ENCODE measurements around the gene PHKG2.
A peak's percentile ranks its signal among the peaks of the same experiment; 100 is the strongest.
"Not testable (repeated sequence)": the region's sequence is repeated elsewhere in the genome, so short reads cannot be mapped to it uniquely, and the experiment has no call there.

PHKG2 gene

GRCh38 chr16:30747799-30748633, at the start of gene PHKG2:
TSS of gene PHKG2 (plus strand) at chr16:30748425. CDS start at chr16:30748821, 396 bp downstream.
- peak; percentile 96 for DNase-seq

DNA sequence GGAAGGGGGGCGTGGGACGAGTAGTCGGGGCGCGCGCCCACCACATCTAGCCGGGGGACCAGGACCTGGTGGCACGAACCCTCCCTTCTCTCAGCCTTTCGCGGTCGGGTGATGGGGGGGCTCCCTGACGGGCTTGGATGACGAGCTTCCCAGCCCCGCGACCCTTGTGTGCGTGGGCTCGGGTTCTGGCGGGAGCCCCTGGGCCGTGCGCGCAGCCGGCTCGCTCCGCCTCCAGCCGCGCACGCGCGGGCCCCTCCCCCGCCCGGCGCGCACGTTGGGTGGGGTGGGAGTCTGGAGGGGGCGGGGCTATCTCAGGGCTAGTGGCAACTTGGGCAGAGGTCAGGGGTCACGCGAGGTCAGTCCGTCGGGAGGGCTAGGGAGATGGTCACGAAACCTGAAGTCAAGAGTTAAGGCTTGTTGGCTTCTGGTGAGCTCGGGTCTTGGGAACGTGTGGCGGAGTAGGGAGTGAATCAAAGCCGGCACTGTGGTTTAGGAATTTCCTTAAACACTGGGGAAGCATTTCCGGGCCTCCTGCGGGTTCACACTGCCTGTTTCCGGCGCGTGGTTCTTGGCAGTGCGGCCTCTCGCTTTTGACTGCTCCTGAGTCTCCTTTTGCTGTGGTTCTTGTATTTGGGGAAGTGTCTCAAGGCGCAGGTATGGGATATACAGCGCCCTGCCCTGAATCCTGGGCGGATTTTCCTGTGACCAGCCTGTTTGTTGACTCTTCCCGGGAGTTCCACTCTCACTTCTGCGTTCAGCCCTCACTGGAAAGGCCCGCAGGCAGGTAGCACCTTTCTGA, 49.2 kb upstream of the PHKG2 start, which contains the start of gene SRCAP:
Gene SRCAP, plus strand, starts transcription at position 356 of the 799 bp plus-strand sequence. CDS start 1,654 bp downstream, outside the sequence.
- peak; percentile 74 for DNase-seq

DNA sequence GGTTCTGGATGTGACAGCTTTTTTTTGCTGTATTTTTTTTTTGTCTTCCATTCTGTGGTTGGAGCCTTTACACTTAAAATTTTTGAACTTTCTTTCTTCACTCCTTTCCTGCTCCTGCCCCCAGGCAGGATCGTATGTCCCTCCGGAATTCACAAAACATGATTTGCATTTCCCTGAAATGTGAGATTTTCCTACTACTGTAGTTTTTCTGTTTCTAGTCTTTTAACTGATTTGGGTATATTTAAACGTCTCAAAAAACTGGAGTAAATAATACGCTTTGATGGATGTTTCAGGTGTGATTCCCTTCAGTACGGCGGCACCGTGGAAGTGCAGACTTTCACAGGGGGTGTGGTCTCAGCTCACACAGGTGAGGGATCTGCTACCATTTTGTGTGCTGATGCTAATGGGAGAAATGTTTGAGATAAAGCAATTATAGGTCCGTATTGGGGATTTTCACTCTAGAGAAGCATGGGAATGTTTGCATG, 48.6 kb upstream of the PHKG2 start:
- no peak for DNase-seq

DNA sequence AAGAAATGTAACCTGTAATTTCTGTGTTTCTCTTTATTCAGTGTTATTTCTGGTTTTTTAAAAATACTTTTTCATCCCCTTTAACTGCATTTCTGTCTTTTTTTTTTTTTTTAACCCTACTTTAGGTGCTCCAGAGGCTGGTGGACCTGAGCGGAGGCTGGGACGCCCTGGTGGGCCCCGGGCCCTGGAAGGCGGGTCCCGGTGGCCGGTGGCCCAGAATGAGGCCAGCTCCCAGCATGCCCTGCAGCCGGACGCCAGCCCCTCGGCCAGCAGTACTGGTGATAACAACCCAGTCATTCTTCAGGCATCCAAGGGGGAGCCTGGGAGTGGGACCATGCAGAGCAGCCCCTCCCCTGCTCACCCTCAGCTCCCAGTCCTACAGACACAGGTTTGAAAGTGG, 47.7 kb upstream of the PHKG2 start:
- no peak for DNase-seq

DNA sequence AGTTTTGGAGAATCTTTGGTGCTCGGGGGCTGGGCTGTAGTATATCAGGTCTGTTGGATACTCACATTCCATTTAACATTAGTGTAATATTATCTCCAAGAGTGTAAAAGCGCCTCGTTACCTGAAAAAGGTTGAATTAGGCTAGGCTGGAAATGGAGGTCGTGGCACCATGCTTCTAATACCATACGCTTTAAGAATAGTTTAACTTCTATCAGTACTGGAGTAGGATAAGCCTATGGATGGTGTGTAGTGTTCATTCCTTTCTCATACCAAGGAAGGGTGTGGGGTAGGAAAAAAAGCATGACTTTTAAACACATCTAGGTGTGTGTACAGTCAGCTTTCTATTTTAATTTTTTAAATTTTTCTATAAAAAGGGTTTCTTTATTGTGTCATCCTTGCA, 47.3 kb upstream of the PHKG2 start:
- no peak for DNase-seq

DNA sequence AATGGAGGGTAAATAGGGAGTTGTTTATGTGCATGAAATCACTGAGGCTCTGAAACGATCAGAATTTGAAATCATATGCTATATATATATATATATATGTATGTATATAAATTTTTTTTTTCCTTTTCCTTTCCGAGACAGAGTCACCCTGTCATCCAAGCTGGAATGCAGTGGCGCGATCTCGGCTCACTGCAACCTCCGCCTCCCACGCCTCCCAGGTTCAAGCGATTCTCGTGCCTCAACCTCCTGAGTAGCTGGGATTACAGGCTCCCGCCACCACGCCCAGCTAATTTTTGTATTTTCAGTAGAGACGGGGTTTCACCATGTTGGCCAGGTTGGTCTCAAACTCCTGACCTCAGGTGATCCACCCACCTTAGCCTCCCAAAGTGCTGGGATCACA, 45.2 kb upstream of the PHKG2 start:
- DNase-seq = not testable (repeated sequence)

DNA sequence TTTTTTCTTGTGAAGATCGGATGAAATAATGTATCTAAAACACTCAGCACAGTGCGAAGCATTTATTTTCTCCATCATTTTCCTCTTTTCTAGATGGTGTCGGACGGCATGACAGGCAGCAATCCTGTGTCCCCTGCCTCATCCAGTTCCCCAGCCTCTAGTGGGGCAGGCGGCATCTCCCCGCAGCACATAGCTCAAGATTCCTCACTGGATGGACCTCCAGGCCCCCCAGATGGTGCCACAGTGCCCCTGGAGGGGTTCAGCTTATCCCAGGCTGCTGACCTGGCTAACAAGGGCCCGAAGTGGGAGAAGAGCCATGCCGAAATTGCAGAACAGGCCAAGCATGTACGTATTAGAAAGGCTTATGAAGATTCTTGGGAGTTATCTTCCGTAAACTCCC, 44.3 kb upstream of the PHKG2 start:
- DNase-seq = no peak

DNA sequence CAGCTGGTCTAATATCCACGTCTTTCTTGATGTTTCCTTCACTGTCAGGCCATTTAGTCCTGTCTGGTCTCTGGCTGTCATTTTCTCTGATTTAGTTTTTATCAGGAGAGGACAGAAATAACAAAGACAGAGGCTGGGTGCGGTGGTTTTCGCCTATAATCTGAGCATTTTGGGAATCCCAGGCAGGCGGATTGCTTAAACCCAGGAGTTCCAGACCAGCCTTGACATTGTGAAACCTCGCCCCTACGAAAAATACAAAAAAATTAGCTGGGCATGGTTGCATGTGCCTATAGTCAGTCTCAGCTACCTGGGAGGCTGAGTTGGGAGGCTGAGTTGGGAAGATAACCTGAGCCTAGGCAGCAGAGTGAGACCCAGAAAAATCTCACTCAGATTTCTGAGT, 42.2 kb upstream of the PHKG2 start:
- no peak for DNase-seq

GRCh38 chr16:30710971-30711370, 37.3 kb upstream of the PHKG2 start:
- no peak for DNase-seq

DNA sequence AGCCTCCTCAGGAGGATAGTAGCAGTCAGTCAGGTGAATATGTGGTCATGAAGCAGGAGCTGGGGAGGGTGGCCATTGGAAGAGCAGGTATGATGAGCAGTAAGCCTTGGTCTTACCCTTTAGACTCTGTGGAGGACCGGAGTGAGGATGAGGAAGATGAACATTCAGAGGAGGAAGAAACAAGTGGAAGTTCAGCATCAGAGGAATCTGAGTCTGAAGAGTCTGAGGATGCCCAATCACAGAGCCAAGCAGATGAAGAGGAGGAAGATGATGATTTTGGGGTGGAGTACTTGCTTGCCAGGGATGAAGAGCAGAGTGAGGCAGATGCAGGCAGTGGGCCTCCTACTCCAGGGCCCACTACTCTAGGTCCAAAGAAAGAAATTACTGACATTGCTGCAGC, 36.5 kb upstream of the PHKG2 start:
- no peak for DNase-seq

- DNase-seq = peak; percentile 42
These were observed 32.3 kb upstream of the PHKG2 start for GRCh38 chr16:30715750-30716445.

GRCh38 chr16:30720086-30720485, 28.1 kb upstream of the PHKG2 start:
- DNase-seq = no peak

GRCh38 chr16:30720694-30721093, 27.5 kb upstream of the PHKG2 start:
- no peak for DNase-seq

- no peak for DNase-seq
These were observed 27.1 kb upstream of the PHKG2 start for GRCh38 chr16:30721167-30721566.

DNA sequence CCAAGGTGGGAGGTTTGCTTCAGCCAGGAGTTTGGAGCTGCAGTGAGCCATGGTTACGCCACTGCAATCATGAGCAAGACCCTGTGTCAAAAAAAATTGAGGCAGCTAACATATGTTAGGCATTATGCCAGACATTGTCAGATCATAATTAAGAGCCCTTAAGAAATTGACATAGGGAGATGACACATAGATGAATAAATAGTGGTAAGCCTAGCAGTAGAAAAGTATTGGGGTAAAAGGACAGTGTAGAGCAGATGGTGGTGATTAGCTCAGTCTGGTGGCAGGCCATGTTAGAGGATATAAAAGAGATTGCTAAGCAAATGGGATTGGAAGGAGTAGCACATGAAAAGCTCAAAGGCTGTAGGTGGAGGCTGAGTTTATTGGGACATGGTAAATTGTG, 26.6 kb upstream of the PHKG2 start:
- no peak for DNase-seq

DNA sequence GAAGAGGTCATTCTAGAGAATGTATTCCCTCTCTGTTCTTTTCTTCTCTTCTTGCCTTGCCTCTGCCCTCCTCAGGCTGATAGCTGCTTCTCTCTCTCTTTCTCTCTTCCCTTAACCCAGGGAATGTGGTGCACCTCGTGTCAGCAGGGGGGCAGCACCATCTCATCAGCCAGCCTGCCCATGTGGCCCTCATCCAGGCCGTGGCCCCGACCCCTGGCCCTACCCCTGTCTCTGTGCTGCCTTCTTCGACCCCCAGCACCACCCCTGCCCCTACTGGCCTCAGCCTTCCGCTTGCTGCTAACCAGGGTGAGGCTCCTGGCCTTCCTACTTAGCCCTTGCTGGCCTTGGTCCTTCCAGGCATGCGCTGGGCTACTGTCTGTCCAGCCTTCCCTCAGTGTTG, 25.8 kb upstream of the PHKG2 start:
- no peak for DNase-seq

DNA sequence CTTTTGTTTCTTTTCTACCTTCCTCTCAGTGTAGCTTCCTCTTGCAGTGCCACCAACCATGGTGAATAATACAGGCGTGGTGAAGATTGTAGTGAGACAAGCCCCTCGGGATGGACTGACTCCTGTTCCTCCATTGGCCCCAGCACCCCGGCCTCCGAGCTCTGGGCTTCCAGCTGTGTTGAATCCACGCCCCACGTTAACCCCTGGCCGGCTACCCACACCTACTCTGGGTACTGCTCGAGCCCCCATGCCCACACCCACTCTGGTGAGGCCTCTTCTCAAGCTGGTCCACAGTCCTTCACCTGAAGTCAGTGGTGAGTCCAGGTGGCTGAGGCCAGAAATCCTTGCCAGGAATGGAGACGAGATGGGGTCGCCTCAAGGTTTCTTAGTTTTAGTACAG, 25.3 kb upstream of the PHKG2 start:
- no peak for DNase-seq

DNA sequence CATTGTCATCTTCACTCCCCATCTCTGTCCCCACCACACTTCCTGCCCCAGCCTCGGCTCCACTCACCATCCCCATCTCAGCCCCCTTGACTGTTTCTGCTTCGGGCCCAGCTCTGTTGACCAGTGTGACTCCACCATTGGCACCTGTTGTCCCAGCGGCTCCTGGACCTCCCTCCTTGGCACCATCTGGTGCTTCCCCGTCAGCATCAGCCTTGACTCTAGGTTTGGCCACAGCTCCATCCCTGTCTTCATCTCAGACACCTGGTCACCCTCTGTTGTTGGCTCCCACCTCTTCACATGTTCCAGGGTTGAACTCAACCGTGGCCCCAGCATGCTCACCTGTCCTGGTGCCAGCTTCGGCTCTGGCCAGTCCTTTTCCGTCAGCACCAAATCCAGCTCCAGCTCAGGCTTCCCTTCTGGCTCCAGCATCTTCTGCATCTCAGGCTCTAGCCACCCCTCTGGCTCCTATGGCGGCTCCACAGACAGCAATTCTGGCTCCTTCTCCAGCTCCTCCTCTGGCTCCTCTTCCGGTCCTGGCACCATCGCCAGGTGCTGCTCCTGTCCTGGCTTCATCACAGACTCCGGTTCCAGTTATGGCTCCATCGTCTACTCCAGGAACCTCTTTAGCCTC, 24.4 kb upstream of the PHKG2 start:
- DNase-seq = no peak

DNA sequence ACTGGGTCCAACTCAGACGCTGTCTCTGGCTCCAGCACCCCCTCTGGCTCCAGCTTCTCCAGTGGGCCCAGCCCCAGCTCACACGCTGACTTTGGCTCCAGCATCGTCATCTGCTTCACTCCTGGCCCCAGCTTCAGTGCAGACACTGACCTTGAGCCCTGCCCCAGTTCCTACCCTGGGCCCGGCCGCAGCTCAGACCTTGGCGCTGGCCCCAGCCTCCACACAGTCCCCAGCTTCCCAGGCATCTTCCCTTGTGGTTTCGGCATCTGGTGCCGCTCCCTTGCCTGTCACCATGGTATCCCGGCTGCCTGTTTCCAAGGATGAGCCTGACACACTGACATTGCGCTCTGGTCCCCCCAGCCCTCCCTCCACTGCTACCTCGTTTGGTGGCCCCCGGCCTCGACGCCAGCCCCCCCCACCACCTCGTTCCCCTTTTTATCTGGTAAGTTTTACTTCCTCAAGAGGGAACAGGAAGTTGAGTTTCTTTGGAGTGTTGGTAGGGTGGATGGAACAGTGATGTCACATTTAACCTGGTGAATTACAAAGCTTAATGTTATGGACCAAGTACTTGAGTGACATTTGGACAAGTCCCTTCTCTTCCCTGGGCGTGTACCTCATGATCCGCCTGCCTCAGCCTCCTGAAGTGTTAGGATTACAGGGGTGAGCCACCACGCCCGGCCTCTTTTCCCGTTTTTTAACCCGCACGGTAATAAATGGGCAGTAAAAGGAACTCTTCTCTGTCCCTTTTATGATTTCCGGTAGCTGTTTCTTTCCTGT, 23.4 kb upstream of the PHKG2 start:
- no peak for DNase-seq

- no peak for DNase-seq
These were observed 22.8 kb upstream of the PHKG2 start for GRCh38 chr16:30725418-30725792.

DNA sequence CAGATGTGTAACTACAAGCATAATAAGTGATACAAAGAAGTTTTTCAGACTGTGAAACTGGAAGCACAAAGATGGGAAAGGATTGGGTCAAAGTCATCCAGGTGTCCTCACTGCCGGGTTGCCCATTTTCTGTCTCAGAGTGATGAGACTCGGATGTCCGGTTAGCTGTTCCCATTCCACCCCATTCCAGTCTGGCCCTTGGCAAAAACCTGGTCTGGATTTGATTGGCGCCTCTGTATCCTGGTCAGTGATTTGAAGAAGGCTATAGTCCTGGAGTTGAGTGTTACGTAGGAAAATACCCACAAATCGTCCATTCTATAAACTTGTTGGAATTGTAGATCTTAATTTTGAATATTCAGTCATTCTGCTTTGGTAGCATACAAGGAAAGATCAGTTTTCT, 19.9 kb upstream of the PHKG2 start:
- no peak for DNase-seq

Measured in activated gamma-delta T cell treated with Interleukin-2 at 50 U/mL for 16 hours (primary cell).